Fibroblast of the aortic adventitia (primary cell): ENCODE measurements around the gene SUMO3. TPM values are rescaled to one million over a fixed set of nuclear protein-coding genes. Genes with fewer than 3 reads are reported as not detected.

Experiments used
- DNase-seq: peaks from one replicate; pipeline ENCODE4 v3.0.0-alpha.2; 2010; ENCODE audit warnings: low read depth
- H3K4me3 ChIP-seq: 2 replicates; pipeline ENCODE4 v1.5.1; 2011; ENCODE audit warnings: low read depth, mild to moderate bottlenecking, control low read depth, low read length, moderate library complexity
- total RNA-seq: library from RNA; depleted of rRNA; stranded (reverse); fragments of >200 nt; gene quantifications from 2 replicates; pipeline ENCODE4 v1.2.3, GENCODE V29; 2012; ENCODE audit warnings: low replicate concordance
- TF ChIP-seq, protein P1 (sequence below): IDR thresholded peaks from 2 replicates; pipeline ENCODE4 v1.5.1; 2011; ENCODE audit warnings: mild to moderate bottlenecking, low read length, control low read depth, inconsistent platforms; ENCODE audit not compliant: insufficient read depth

SUMO3 gene
- total RNA-seq, 1 donor = 130 TPM

DNA sequence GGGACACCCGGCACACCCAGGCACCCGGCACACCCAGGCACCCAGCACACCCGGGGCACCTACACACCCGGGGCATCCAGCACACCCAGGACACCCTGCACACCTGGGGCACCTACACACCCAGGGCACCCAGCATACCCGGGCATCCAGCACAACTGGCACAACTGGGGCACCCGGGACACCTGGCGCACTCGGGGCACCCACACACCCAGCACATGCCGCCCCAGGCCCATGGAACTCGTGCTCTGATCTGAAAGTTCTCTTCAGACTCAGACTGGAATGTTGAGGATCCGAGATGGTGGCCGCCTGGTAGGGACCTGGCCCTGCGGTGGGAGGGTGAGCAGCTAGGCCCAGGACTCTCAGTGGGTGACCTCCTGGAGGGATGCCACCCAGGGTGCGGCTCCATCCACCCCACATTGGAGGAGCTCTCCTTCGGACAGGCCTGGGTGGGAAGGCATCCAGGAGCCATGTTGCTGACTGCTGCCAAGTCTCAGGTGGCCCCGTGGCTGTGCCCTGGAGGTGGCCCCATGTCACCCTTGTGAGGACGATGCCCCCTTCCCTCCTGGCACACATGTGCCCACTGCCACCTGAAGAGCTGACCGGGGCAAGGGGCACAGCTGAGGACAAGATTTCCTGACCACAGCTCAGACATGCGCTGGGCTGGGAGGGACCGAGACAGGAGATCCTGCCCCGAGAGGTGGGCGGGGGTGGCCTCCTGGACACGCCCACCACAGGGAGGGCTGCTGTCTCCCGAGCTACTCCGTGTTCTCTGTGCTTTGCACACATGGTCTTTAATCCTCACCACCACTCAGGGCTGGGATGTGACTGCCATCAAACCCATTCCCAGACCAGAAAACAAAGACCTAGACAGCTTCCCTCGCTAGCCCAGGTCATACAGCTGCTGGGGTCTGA is 53.3 kb downstream of the SUMO3 start:
- no peak overlapping the region for H3K4me3 ChIP-seq
- TF ChIP-seq, protein P1, sequence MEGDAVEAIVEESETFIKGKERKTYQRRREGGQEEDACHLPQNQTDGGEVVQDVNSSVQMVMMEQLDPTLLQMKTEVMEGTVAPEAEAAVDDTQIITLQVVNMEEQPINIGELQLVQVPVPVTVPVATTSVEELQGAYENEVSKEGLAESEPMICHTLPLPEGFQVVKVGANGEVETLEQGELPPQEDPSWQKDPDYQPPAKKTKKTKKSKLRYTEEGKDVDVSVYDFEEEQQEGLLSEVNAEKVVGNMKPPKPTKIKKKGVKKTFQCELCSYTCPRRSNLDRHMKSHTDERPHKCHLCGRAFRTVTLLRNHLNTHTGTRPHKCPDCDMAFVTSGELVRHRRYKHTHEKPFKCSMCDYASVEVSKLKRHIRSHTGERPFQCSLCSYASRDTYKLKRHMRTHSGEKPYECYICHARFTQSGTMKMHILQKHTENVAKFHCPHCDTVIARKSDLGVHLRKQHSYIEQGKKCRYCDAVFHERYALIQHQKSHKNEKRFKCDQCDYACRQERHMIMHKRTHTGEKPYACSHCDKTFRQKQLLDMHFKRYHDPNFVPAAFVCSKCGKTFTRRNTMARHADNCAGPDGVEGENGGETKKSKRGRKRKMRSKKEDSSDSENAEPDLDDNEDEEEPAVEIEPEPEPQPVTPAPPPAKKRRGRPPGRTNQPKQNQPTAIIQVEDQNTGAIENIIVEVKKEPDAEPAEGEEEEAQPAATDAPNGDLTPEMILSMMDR = no peak
- DNase-seq = no peak

GRCh38 chr21:44763451-44764318 is 54.2 kb downstream of the SUMO3 start:
- TF ChIP-seq, protein P1 = no peak
- no peak for DNase-seq

DNA sequence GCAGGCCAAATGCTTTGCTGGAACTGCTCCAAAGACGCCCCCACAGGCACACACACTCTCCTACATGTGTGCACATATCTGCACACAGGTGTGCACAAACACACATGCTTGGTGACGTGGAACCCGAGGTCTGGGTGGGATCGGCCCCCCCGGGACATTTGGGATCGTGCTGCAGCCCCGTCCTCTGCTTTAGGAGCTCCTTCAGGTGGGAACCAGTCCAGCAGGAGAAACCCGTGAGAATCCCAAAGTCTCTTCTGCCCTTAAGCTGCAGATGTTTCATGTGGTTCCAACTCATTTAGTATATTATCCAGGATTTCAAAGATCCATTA is 54.8 kb downstream of the SUMO3 start:
- no peak for DNase-seq
- TF ChIP-seq, protein P1 = no peak

More at GRCh38 chr21:44763451-44764318, 54.2 kb downstream of the SUMO3 start:
- no peak overlapping the region for H3K4me3 ChIP-seq

DNA sequence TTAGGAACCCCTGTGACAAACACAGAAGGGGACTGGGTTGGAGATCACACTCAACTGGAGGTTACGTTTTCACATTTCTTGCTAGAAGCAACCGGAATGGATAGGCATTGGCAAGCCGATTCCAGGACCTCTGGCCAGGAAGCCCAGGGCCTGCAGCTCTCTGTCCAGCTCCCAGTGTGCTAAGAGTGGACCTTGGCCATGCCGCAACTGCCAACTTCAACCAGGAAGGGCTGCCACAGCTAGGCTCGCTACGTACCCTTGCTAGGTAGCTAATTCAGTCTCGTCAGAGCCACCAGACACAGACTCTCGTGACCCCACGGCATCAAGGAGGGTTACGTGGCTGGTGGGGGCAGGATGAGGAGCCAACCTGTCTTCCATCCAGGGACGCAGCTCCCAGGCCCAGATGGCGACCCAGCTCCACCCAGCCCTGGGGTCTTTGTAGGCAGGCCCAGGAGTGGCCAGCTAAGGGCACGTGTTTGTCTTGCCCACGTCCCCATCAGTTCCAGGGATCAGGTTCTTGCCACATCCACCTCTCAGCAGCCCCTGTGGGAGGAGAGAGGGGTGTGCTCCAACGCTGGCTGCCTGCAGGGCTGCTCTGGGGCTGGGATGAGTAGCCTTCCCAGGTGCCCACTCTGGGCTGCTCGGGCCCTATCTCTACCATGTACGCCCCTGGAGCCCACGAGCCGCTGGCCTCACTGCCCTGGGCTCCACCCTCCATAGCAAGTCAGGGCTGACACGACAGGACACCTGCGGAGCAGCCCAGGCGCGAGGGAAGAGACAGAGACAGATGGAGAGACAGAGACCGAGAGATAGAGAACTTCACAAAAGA is 55.4 kb downstream of the SUMO3 start:
- TF ChIP-seq, protein P1 = no peak

More for the DNA sequence above, 54.8 kb downstream of the SUMO3 start:
- H3K4me3 ChIP-seq = no peak overlapping the region

GRCh38 chr21:44761747-44762208 is 56.1 kb downstream of the SUMO3 start:
- no peak overlapping the region for H3K4me3 ChIP-seq
- no peak for DNase-seq
- TF ChIP-seq, protein P1 = no peak

More for the DNA sequence above, 55.4 kb downstream of the SUMO3 start:
- no peak overlapping the region for H3K4me3 ChIP-seq
- DNase-seq = no peak
